Astrocyte (in vitro differentiated cells and primary cell): ENCODE data around the gene AGPAT3. TPM values are rescaled to one million over a fixed set of nuclear protein-coding genes. Genes with fewer than 3 reads are reported as not detected.
"Not testable (repeated sequence)": the region's sequence is repeated elsewhere in the genome, so short reads cannot be mapped to it uniquely, and the experiment has no call there.

ENCODE experiments used
- DNase-seq: peaks from one replicate; pipeline ENCODE4 v3.0.0-alpha.2; 2010; ENCODE audit warnings: low read depth
- FAIRE-seq: peaks from 2 replicates; lab custom pipeline; 2011; peaks lifted over from hg19 to GRCh38; lab: Jason Lieb, UNC
- H2AFZ ChIP-seq: 2 replicates; pipeline ENCODE4 v1.6.0; 2012; ENCODE audit warnings: low read depth, low read length, inconsistent platforms
- H3K27ac ChIP-seq: 2 replicates; pipeline ENCODE4 v1.5.1; 2011; ENCODE audit warnings: low read depth, low read length, inconsistent platforms
- H3K27me3 ChIP-seq: 2 replicates; pipeline ENCODE4 v1.6.0; 2011; ENCODE audit warnings: low read length, inconsistent platforms; ENCODE audit not compliant: insufficient read depth
- H3K36me3 ChIP-seq: 2 replicates; pipeline ENCODE4 v1.5.1; 2011; ENCODE audit warnings: low read length, inconsistent platforms; ENCODE audit not compliant: insufficient read depth
- H3K4me1 ChIP-seq: 2 replicates; pipeline ENCODE4 v1.5.1; 2011; ENCODE audit warnings: low read length, inconsistent platforms; ENCODE audit not compliant: insufficient read depth
- H3K4me2 ChIP-seq: 2 replicates; pipeline ENCODE4 v1.6.0; 2012; ENCODE audit warnings: low read length, inconsistent platforms
- H3K4me3 ChIP-seq: 2 replicates; pipeline ENCODE4 v1.5.1; 2011; ENCODE audit warnings: low read depth, mild to moderate bottlenecking, low read length, inconsistent platforms; ENCODE audit not compliant: insufficient read depth
- H3K79me2 ChIP-seq: 2 replicates; pipeline ENCODE4 v1.6.0; 2012; ENCODE audit warnings: mild to moderate bottlenecking, low read length, inconsistent platforms; ENCODE audit not compliant: insufficient read depth
- H3K9ac ChIP-seq: 2 replicates; pipeline ENCODE4 v1.6.0; 2012; ENCODE audit warnings: mild to moderate bottlenecking, low read length, inconsistent platforms
- H3K9me3 ChIP-seq: 2 replicates; pipeline ENCODE4 v1.5.1; 2012; ENCODE audit warnings: low read depth, mild to moderate bottlenecking, low read length, inconsistent platforms; ENCODE audit not compliant: insufficient read depth
- H4K20me1 ChIP-seq: 2 replicates; pipeline ENCODE4 v1.6.0; 2012; ENCODE audit warnings: low read length, inconsistent platforms; ENCODE audit not compliant: insufficient read depth
- H3K27ac Mint-ChIP-seq: one replicate; pipeline ENCODE4 v1.8.0; 2021; ENCODE audit warnings: mild to moderate bottlenecking, mixed read lengths; ENCODE audit not compliant: unreplicated experiment
- H3K27me3 Mint-ChIP-seq: one replicate; pipeline ENCODE4 v1.8.0; 2021; ENCODE audit warnings: low read depth, mixed read lengths; ENCODE audit not compliant: unreplicated experiment
- H3K36me3 Mint-ChIP-seq: one replicate; pipeline ENCODE4 v1.8.0; 2021; ENCODE audit warnings: low read depth, mixed read lengths; ENCODE audit not compliant: unreplicated experiment
- H3K4me1 Mint-ChIP-seq: one replicate; pipeline ENCODE4 v1.8.0; 2021; ENCODE audit warnings: low read depth, mixed read lengths; ENCODE audit not compliant: unreplicated experiment
- H3K4me3 Mint-ChIP-seq: one replicate; pipeline ENCODE4 v1.8.0; 2021; ENCODE audit warnings: mild to moderate bottlenecking, moderate library complexity, mixed read lengths; ENCODE audit not compliant: unreplicated experiment
- H3K9me3 Mint-ChIP-seq: one replicate; pipeline ENCODE4 v1.8.0; 2021; ENCODE audit warnings: mild to moderate bottlenecking, mixed read lengths; ENCODE audit not compliant: unreplicated experiment
- CTCF ChIP-seq: IDR thresholded peaks from 2 replicates; pipeline ENCODE4 v1.5.1; 2011; ENCODE audit warnings: low read depth, mild to moderate bottlenecking, inconsistent platforms, low read length, moderate library complexity; ENCODE audit not compliant: insufficient read depth
- EZH2 ChIP-seq: IDR thresholded peaks from 2 replicates; pipeline ENCODE4 v1.6.1; 2012; ENCODE audit warnings: mild to moderate bottlenecking, low read length, inconsistent platforms; ENCODE audit not compliant: insufficient read depth
- total RNA-seq: library from RNA; stranded (reverse); gene quantifications from 2 replicates; pipeline ENCODE4 v1.2.1, GENCODE V29; 2021

AGPAT3 gene
- total RNA-seq, 1 donor from 2014 or later: 34.7 TPM

GRCh38 chr21:43819511-43820405 is 45.3 kb upstream of the AGPAT3 start:
- Histone ChIP-seq H3K4me3 (no peak overlapping the region), H3K4me2 (no peak overlapping the region), H3K27me3 (no peaks in the 10 kb centered on the region), H2AFZ (no peak overlapping the region), H3K4me1 (peaks cover 2% of the 10 kb centered on the region), H3K9me3 (peaks cover 4% of the 10 kb centered on the region), H3K27ac (no peak overlapping the region), H3K9ac (no peak overlapping the region), H4K20me1 (no peaks in the 10 kb centered on the region), H3K36me3 (no peaks in the 10 kb centered on the region), H3K79me2 (no peaks in the 10 kb centered on the region)
- H3K9me3 Mint-ChIP-seq: peaks cover 7% of the 10 kb centered on the region
- peaks cover 8% of the 10 kb centered on the region for H3K36me3 Mint-ChIP-seq
- H3K27me3 Mint-ChIP-seq: peaks cover 5% of the 10 kb centered on the region
- TF ChIP-seq CTCF: no peak
- TF ChIP-seq EZH2: no peak
- peaks cover 4% of the 10 kb centered on the region for H3K4me1 Mint-ChIP-seq
- no peak overlapping the region for H3K4me3 Mint-ChIP-seq
- DNase-seq (no peak), FAIRE-seq (no peak)
- H3K27ac Mint-ChIP-seq: no peak overlapping the region

GRCh38 chr21:43820466-43820865 is 44.6 kb upstream of the AGPAT3 start:
- H3K79me2 ChIP-seq: no peaks in the 10 kb centered on the region
- H3K27ac ChIP-seq: no peak overlapping the region
- H3K9ac ChIP-seq: no peak overlapping the region
- H3K4me2 ChIP-seq: no peak overlapping the region
- no peak overlapping the region for H3K27ac Mint-ChIP-seq
- no peak for TF ChIP-seq EZH2
- no peak for TF ChIP-seq CTCF
- no peaks in the 10 kb centered on the region for H4K20me1 ChIP-seq
- peaks cover 8% of the 10 kb centered on the region for H3K36me3 Mint-ChIP-seq
- no peak overlapping the region for H3K4me3 ChIP-seq
- H3K27me3 Mint-ChIP-seq: peaks cover 4% of the 10 kb centered on the region
- H2AFZ ChIP-seq: no peak overlapping the region
- FAIRE-seq (no peak), DNase-seq (no peak)
- no peaks in the 10 kb centered on the region for H3K36me3 ChIP-seq
- peaks cover 4% of the 10 kb centered on the region for H3K9me3 ChIP-seq
- H3K27me3 ChIP-seq: no peaks in the 10 kb centered on the region
- no peak overlapping the region for H3K4me3 Mint-ChIP-seq
- peaks cover 7% of the 10 kb centered on the region for H3K9me3 Mint-ChIP-seq
- H3K4me1 Mint-ChIP-seq: peaks cover 5% of the 10 kb centered on the region
- H3K4me1 ChIP-seq: peaks cover 6% of the 10 kb centered on the region

- not testable (repeated sequence) for H3K27me3 Mint-ChIP-seq, H3K27ac Mint-ChIP-seq, H3K4me2 ChIP-seq, H3K27ac ChIP-seq, H3K9ac ChIP-seq, DNase-seq, H4K20me1 ChIP-seq, H2AFZ ChIP-seq, H3K79me2 ChIP-seq, H3K27me3 ChIP-seq, H3K4me3 ChIP-seq, H3K36me3 ChIP-seq, H3K9me3 ChIP-seq, H3K4me3 Mint-ChIP-seq, H3K4me1 Mint-ChIP-seq, H3K36me3 Mint-ChIP-seq, H3K4me1 ChIP-seq, H3K9me3 Mint-ChIP-seq, FAIRE-seq
Measured at GRCh38 chr21:43822166-43822565, 42.9 kb upstream of the AGPAT3 start.

- not testable (repeated sequence) for H3K4me1 Mint-ChIP-seq, H3K4me1 ChIP-seq, DNase-seq, H2AFZ ChIP-seq, H3K9me3 Mint-ChIP-seq, H3K4me3 ChIP-seq, FAIRE-seq, H3K4me2 ChIP-seq, H3K9me3 ChIP-seq, H3K36me3 ChIP-seq, H3K79me2 ChIP-seq, H4K20me1 ChIP-seq, H3K27me3 ChIP-seq, H3K27ac ChIP-seq, H3K9ac ChIP-seq, H3K27ac Mint-ChIP-seq, H3K27me3 Mint-ChIP-seq, H3K4me3 Mint-ChIP-seq, H3K36me3 Mint-ChIP-seq
Measured at GRCh38 chr21:43822741-43823140, 42.3 kb upstream of the AGPAT3 start.
